Lower leg skin (tissue), 3 donors: ENCODE results near the gene CA5A.

Experiments used
- CTCF ChIP-seq, 3 donors: fragments of 450-650 bp; IDR thresholded peaks; one replicate each; pipeline ENCODE4 v1.5.1; 2016; ENCODE audit warnings: antibody characterized with exemption in 3 of 3, mild to moderate bottlenecking in 3 of 3, moderate library complexity in 2 of 3
- POLR2A ChIP-seq, 2 donors: fragments of 450-650 bp; IDR thresholded peaks; one replicate each; pipeline ENCODE4 v1.6.1; 2016 to 2017; ENCODE audit warnings: antibody characterized with exemption in 2 of 2, mild to moderate bottlenecking in 1 of 2, moderate library complexity in 1 of 2

GRCh38 chr16:87947356-87948118 lies 11.2 kb upstream of the CA5A start:
- TF ChIP-seq CTCF (IDR thresholded peaks at IDR 0.05): no peak
- TF ChIP-seq POLR2A (IDR thresholded peaks at IDR 0.05): no peak
